ENCODE results near the gene RPL41. TPM values are rescaled to one million over a fixed set of nuclear protein-coding genes. Genes with fewer than 3 reads are reported as not detected.

Gene RPL41
- 5,029 to 5,699 TPM (median 5,618 TPM) in 5 replicates for total RNA-seq (2022; extraction: Qiagen RNA extraction; ENCODE audit: low read depth)

DNA sequence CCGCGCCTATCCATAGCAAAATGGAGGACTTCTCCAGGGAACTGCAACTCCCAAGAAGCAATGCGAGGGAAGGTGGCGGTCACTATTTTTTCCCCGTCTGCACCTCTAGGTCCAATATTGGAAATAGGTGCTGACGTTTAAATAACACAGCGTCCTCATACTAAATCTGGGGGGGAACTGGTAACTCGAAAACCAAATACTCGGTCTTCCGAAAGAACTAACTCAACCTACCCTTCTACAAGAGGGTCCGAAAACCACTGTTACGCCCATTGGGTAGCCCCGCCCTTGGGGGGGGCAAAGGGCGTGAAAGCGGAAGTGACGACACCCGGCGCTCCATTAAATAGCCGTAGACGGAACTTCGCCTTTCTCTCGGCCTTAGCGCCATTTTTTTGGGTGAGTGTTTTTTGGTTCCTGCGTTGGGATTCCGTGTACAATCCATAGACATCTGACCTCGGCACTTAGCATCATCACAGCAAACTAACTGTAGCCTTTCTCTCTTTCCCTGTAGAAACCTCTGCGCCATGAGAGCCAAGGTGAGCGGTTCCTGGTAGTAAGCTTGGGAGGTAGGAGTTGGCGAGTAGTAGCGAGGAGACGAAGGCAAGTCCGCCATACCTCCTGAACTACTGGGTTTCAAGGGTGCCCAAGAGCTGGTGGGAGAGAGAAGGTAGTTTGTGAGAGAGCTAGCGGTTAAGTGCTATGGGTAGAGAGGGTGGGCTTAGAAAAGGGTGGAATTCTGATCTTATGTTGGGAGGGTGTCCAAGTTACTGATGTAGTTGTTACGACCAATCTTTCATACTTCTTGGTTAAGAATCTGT lies at the start of gene RPL41:
RPL41 (plus strand) TSS at position 367 of the 815 bp plus-strand sequence.

GRCh38 chr12:56079723-56080555 lies 36.5 kb upstream of the RPL41 start, which contains the start of gene ERBB3:
Gene ERBB3 (plus strand): TSS chr12:56080165. CDS start chr12:56080301, 136 bp downstream.

DNA sequence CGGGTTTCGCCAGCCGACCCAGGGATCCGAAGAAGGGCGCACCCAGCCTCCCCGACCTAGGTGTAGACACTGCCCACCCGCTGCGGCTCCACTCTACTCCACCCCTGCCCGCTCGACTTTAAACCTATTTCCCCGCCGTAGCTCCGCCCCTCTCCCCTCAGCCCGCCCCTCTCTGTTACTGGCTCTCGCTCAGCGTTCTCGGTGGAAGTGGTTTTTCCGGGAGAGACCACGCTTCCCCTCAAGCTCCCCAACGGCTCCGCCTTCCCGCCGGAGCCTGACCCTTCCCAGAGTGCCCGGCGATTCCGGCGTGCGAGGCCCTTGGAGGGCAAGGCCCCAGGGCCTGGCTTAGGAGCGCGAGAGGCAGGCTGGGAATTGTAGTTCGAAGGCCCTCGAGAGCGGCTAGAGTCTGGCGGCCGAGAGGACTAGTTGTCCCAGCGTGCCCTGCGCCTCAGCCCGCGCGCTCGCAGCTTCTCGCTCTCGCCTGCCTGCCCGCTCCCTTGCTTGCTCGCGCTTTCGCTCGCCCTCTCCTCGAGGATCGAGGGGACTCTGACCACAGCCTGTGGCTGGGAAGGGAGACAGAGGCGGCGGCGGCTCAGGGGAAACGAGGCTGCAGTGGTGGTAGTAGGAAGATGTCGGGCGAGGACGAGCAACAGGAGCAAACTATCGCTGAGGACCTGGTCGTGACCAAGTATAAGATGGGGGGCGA lies 12.2 kb upstream of the RPL41 start, which contains the start of gene PA2G4:
PA2G4 (plus strand) TSS at position 451 of the 706 bp plus-strand sequence; CDS start at position 630, 179 bp downstream.

GRCh38 chr12:56117778-56118687 lies 1.6 kb downstream of the RPL41 start, which contains the start of gene ZC3H10:
Gene ZC3H10 (plus strand): TSS chr12:56118266. CDS start chr12:56120563, 2,297 bp downstream.

DNA sequence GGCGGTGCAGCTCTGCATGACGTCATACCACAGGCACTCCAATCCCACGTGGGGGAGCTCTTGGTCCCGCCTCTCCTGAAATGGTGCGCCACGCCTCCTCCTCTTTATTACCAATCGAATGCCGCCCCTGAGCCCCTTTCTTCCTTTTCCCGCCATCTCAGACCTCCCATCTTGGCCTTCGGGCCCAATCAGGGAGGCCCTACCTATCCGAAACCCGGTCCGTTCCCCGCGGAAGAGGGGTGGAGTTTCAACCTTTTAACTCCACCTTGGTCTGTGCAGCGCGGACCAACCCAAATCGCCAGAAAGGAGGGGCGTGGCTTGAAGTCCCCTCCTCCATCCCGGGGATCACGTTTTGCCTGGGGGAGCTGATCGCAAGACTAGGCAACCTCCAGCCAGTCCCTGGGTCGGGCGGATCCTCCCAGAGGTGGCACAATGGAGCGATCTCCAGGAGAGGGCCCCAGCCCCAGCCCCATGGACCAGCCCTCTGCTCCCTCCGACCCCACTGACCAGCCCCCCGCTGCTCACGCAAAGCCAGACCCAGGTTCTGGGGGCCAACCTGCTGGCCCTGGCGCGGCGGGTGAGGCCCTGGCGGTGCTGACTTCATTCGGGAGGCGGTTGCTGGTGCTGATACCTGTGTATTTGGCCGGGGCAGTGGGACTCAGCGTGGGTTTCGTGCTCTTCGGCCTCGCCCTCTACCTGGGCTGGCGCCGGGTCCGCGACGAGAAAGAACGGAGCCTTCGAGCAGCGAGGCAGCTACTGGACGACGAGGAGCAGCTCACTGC lies 11.6 kb downstream of the RPL41 start, which contains the start of gene ESYT1:
ESYT1 (plus strand) TSS at position 380 of the 782 bp plus-strand sequence; CDS start at position 433, 53 bp downstream.

GRCh38 chr12:56152132-56152755 lies 35.8 kb downstream of the RPL41 start, which contains the start of gene MYL6B:
Gene MYL6B (plus strand): TSS chr12:56152587. CDS start chr12:56153919, 1,332 bp downstream.

DNA sequence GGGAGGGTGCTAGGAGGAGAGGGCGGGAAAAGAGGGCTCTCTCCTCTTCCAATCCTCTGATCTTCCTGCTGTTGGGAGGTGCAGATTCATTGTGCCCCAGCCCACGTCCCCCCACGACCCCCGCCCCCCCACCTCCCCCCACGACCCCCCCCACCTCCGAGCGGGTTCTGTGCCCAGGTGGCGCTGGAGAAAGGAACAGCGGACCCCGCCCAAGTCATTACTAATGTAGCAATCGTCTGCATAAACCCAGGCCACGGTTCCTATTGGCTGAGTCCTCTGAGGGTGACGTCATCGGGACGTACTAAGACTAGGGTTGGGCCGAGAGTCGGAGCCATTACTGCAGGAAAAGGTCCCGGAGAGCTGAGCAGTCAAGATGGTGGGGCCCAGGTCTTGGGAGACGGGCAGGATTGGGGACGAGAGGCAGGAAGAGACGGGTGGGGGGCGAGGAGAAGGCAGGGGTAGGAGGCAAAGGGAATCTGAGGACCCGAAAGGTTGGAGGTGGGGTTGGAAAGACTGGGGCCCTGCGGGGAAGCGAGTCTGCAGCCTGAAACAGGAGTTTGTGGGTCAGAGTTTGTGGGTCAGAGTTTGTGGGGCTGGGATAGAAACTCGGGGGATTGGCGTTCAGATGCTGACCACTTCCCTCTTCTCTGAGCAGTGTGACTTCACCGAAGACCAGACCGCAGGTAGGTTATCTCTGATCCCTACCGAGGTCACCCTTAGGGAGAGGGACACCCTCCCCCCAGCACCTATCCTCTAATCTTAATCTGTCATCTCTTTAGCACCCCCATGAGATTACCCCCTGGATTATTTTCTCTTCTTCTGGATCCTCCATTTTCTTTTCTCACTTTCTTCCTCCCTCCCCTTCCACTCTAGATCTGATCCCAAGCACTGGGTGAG lies 41.8 kb downstream of the RPL41 start, which contains the start of gene MYL6:
MYL6 (plus strand) TSS at position 331 of the 897 bp plus-strand sequence; CDS start at position 374, 43 bp downstream.

Other genes starting within 250 kb of the RPL41 start
- 34.7 to 42.9 TPM (median 36.3 TPM) in 5 replicates for gene PYM1, start 188.7 kb upstream of the RPL41 start, total RNA-seq (2022; extraction: Qiagen RNA extraction; ENCODE audit: low read depth)
- gene DGKA, start 185.5 kb upstream of the RPL41 start, total RNA-seq (2022; extraction: Qiagen RNA extraction; ENCODE audit: low read depth): 13.7 to 22.6 TPM (median 17.9 TPM) in 5 replicates
- gene PMEL, start 150.6 kb upstream of the RPL41 start, total RNA-seq (2022; extraction: Qiagen RNA extraction; ENCODE audit: low read depth): 0.62 to 1.9 TPM (median 1.0 TPM) in 5 replicates
- gene CDK2, start 149.8 kb upstream of the RPL41 start, total RNA-seq (2022; extraction: Qiagen RNA extraction; ENCODE audit: low read depth): 53.4 to 60.4 TPM (median 57.2 TPM) in 5 replicates
- 27.6 to 39.2 TPM (median 37.6 TPM) in 5 replicates for gene RAB5B, start 142.6 kb upstream of the RPL41 start, total RNA-seq (2022; extraction: Qiagen RNA extraction; ENCODE audit: low read depth)
- 7.8 to 10.5 TPM (median 9.3 TPM) in 5 replicates for gene SUOX, start 119.4 kb upstream of the RPL41 start, total RNA-seq (2022; extraction: Qiagen RNA extraction; ENCODE audit: low read depth)
- 2.5 to 3.0 TPM (median 2.8 TPM) in 5 replicates for gene IKZF4, start 95.6 kb upstream of the RPL41 start, total RNA-seq (2022; extraction: Qiagen RNA extraction; ENCODE audit: low read depth)
- 597 to 774 TPM (median 733 TPM) in 5 replicates for gene RPS26, start 74.7 kb upstream of the RPL41 start, total RNA-seq (2022; extraction: Qiagen RNA extraction; ENCODE audit: low read depth)
- gene ERBB3, start 36.5 kb upstream of the RPL41 start, total RNA-seq (2022; extraction: Qiagen RNA extraction; ENCODE audit: low read depth): 1.2 to 1.8 TPM (median 1.3 TPM) in 5 replicates
- gene PA2G4, start 12.1 kb upstream of the RPL41 start, total RNA-seq (2022; extraction: Qiagen RNA extraction; ENCODE audit: low read depth): 305 to 343 TPM (median 320 TPM) in 5 replicates
- gene ZC3H10, start 1.6 kb downstream of the RPL41 start, total RNA-seq (2022; extraction: Qiagen RNA extraction; ENCODE audit: low read depth): 2.4 to 3.5 TPM (median 2.9 TPM) in 5 replicates
- 66.7 to 76.5 TPM (median 73.7 TPM) in 5 replicates for gene ESYT1, start 11.6 kb downstream of the RPL41 start, total RNA-seq (2022; extraction: Qiagen RNA extraction; ENCODE audit: low read depth)
- gene MYL6B, start 36.0 kb downstream of the RPL41 start, total RNA-seq (2022; extraction: Qiagen RNA extraction; ENCODE audit: low read depth): 75.2 to 83.1 TPM (median 78.1 TPM) in 5 replicates
- 1,968 to 3,082 TPM (median 2,070 TPM) in 5 replicates for gene MYL6, start 41.7 kb downstream of the RPL41 start, total RNA-seq (2022; extraction: Qiagen RNA extraction; ENCODE audit: low read depth)
- gene SMARCC2, start 72.8 kb downstream of the RPL41 start, total RNA-seq (2022; extraction: Qiagen RNA extraction; ENCODE audit: low read depth): 31.4 to 42.9 TPM (median 38.9 TPM) in 5 replicates
- gene RNF41, start 105.3 kb downstream of the RPL41 start, total RNA-seq (2022; extraction: Qiagen RNA extraction; ENCODE audit: low read depth): 22.1 to 26.5 TPM (median 25.7 TPM) in 5 replicates
- gene NABP2, start 107.7 kb downstream of the RPL41 start, total RNA-seq (2022; extraction: Qiagen RNA extraction; ENCODE audit: low read depth): 61.7 to 64.4 TPM (median 62.6 TPM) in 5 replicates
- 0.14 TPM in 1 of 5 replicates, not detected in the others for gene SLC39A5, start 113.4 kb downstream of the RPL41 start, total RNA-seq (2022; extraction: Qiagen RNA extraction; ENCODE audit: low read depth)
- 41.6 to 52.3 TPM (median 47.6 TPM) in 5 replicates for gene ANKRD52, start 141.8 kb downstream of the RPL41 start, total RNA-seq (2022; extraction: Qiagen RNA extraction; ENCODE audit: low read depth)
- 18.9 to 20.5 TPM (median 19.7 TPM) in 5 replicates for gene COQ10A, start 150.3 kb downstream of the RPL41 start, total RNA-seq (2022; extraction: Qiagen RNA extraction; ENCODE audit: low read depth)
- 157 to 191 TPM (median 164 TPM) in 5 replicates for gene CS, start 183.7 kb downstream of the RPL41 start, total RNA-seq (2022; extraction: Qiagen RNA extraction; ENCODE audit: low read depth)
- gene CNPY2, start 199.4 kb downstream of the RPL41 start, total RNA-seq (2022; extraction: Qiagen RNA extraction; ENCODE audit: low read depth): 115 to 154 TPM (median 150 TPM) in 5 replicates
- 13.4 to 17.8 TPM (median 16.8 TPM) in 5 replicates for gene PAN2, start 217.4 kb downstream of the RPL41 start, total RNA-seq (2022; extraction: Qiagen RNA extraction; ENCODE audit: low read depth)
- 0.32 to 0.84 TPM (median 0.50 TPM) in 5 replicates for gene IL23A, start 222.3 kb downstream of the RPL41 start, total RNA-seq (2022; extraction: Qiagen RNA extraction; ENCODE audit: low read depth)
- gene STAT2, start 243.5 kb downstream of the RPL41 start, total RNA-seq (2022; extraction: Qiagen RNA extraction; ENCODE audit: low read depth): 10.0 to 15.3 TPM (median 14.0 TPM) in 5 replicates
- gene APOF, start 246.2 kb downstream of the RPL41 start, total RNA-seq (2022; extraction: Qiagen RNA extraction; ENCODE audit: low read depth): not detected in 5 replicates

Data from A549 treated with DMSO at 1 μM for 4 hours (cell line).